Activated naive CD8-positive, alpha-beta T cell treated with anti-CD3 and anti-CD28 coated beads, Interleukin-2, amount 50 U/mL, for 24 hours (primary cell): ENCODE measurements around the gene DHRS13.
"Not testable (repeated sequence)": the region's sequence is repeated elsewhere in the genome, so short reads cannot be mapped to it uniquely, and the experiment has no call there.

Experiments used
- ATAC-seq: fragments of 150-1000 bp; cut with Tn5 transposase; one replicate; pipeline ENCODE4 v1.10.0; 2021
- DNase-seq: peaks from one replicate; pipeline ENCODE4 v3.0.0; 2021
- H3K27ac Mint-ChIP-seq: one replicate; pipeline ENCODE4 v1.8.0; 2021; ENCODE audit warnings: mild to moderate bottlenecking, mixed read lengths
- H3K27me3 Mint-ChIP-seq: one replicate; pipeline ENCODE4 v1.8.0; 2021; ENCODE audit warnings: mixed read lengths
- H3K36me3 Mint-ChIP-seq: one replicate; pipeline ENCODE4 v1.8.0; 2021; ENCODE audit warnings: low read depth, mixed read lengths
- H3K4me1 Mint-ChIP-seq: one replicate; pipeline ENCODE4 v1.8.0; 2021; ENCODE audit warnings: mixed read lengths
- H3K4me3 Mint-ChIP-seq: one replicate; pipeline ENCODE4 v1.8.0; 2021; ENCODE audit warnings: mild to moderate bottlenecking, moderate library complexity, mixed read lengths
- H3K9me3 Mint-ChIP-seq: one replicate; pipeline ENCODE4 v1.8.0; 2021; ENCODE audit warnings: mixed read lengths

The DHRS13 gene

GRCh38 chr17:28901866-28902818, 737 bp downstream of the DHRS13 start:
- peak; percentile 10 for ATAC-seq

GRCh38 chr17:28900986-28901726, 1.7 kb downstream of the DHRS13 start:
- Mint-ChIP-seq H3K4me3 (peak overlapping the region; percentile 90), H3K4me1 (peaks cover 41% of the 10 kb centered on the region), H3K27ac (peak overlapping the region; percentile 88), H3K27me3 (no peaks in the 10 kb centered on the region), H3K36me3 (peaks cover 19% of the 10 kb centered on the region), H3K9me3 (no peaks in the 10 kb centered on the region)
- ATAC-seq = no peak
- no peak for DNase-seq

More at GRCh38 chr17:28901866-28902818, 737 bp downstream of the DHRS13 start:
- Mint-ChIP-seq H3K9me3 (no peaks in the 10 kb centered on the region), H3K4me1 (peaks cover 34% of the 10 kb centered on the region), H3K27ac (peak overlapping the region; percentile 88), H3K36me3 (peaks cover 19% of the 10 kb centered on the region), H3K27me3 (no peaks in the 10 kb centered on the region), H3K4me3 (peak overlapping the region; percentile 90)
- peak; percentile 67 for DNase-seq

- DNase-seq (no peak), ATAC-seq (no peak)
- no peak overlapping the region for H3K27ac Mint-ChIP-seq
- no peak overlapping the region for H3K4me3 Mint-ChIP-seq
- H3K27me3 Mint-ChIP-seq = no peaks in the 10 kb centered on the region
- H3K9me3 Mint-ChIP-seq = no peaks in the 10 kb centered on the region
- H3K36me3 Mint-ChIP-seq = peaks cover 16% of the 10 kb centered on the region
- H3K4me1 Mint-ChIP-seq = peaks cover 54% of the 10 kb centered on the region
Observed at GRCh38 chr17:28899212-28899815, 3.6 kb downstream of the DHRS13 start.

DNA sequence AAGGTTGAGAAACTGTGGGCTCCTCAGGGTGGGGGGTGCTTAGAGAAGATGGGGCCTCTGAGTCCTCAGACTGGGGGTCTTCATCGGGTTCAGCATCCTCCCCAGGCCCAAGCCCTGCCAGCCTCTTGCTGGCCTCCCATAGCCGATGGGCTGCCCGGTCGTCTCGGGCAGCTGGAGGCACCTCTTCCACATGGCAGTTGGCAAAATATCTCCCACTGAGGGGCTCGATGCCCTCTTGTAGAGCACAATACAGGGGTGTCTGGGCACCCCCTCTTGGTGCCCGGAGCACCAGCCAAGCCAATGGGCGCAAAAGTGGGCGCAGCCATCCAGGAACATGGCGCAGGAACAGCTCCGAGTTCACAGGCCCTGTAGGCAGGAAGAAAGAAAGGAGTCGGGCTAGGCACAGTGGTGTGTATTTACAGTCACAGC, 4.3 kb downstream of the DHRS13 start:
- peaks cover 16% of the 10 kb centered on the region for H3K36me3 Mint-ChIP-seq
- H3K4me3 Mint-ChIP-seq = no peak overlapping the region
- ATAC-seq = no peak

DNA sequence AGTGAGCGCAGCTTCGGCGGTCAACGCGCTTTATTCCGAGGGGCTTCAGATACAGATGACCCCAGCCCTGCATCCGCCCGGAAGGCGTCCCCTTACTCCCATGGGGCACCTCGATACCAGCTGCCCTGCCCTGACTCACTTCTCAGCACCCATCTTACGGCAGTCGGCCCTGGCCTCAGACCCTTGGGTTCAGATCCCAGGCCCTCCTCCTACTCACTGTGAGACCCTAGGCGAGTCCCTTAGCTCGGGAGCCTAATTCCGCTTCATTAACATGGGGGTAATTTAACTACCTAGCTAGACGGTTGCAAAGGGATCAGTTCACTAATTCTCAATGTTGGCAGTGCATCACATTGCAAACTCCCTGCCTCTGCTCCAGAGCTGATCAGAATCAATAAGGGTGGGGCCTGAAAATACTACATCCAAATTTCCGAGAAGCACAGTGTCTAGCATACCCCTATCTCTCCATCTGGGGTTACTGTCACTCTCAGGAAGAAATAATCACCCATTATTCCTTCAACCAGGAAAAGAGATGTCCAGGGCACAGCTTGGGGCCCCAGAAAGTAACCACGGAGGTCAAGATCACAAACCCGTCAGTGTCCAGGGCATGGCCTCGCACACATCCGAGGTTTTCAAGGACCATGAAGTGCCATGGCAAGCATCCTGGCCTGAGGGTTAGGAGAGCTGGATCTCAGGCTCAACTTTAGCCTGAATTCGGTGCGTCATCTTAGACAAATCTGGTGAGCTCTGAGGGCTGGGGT, 4.9 kb downstream of the DHRS13 start:
- DNase-seq (peak; percentile 62), ATAC-seq (peak; percentile 25)
- H3K27ac Mint-ChIP-seq = peak overlapping the region; percentile 93
- H3K36me3 Mint-ChIP-seq = peaks cover 20% of the 10 kb centered on the region
- no peaks in the 10 kb centered on the region for H3K27me3 Mint-ChIP-seq
- H3K4me1 Mint-ChIP-seq = peaks cover 68% of the 10 kb centered on the region
- H3K9me3 Mint-ChIP-seq = no peaks in the 10 kb centered on the region
- peak overlapping the region; percentile 89 for H3K4me3 Mint-ChIP-seq

More for the DNA sequence above, 4.3 kb downstream of the DHRS13 start:
- peaks cover 62% of the 10 kb centered on the region for H3K4me1 Mint-ChIP-seq
- no peak for DNase-seq
- no peaks in the 10 kb centered on the region for H3K27me3 Mint-ChIP-seq
- H3K27ac Mint-ChIP-seq = no peak overlapping the region
- no peaks in the 10 kb centered on the region for H3K9me3 Mint-ChIP-seq

GRCh38 chr17:28896884-28897768, 5.8 kb downstream of the DHRS13 start, which contains the start of gene FLOT2:
TSS of gene FLOT2 (minus strand) at chr17:28897733. CDS start at chr17:28897574, 159 bp downstream.
- Mint-ChIP-seq H3K4me3 (peak within 1 kb of the TSS; percentile 89), H3K4me1 (peaks cover 71% of the 10 kb centered on the region), H3K27ac (peak within 1 kb of the TSS; percentile 93), H3K9me3 (no peaks in the 10 kb centered on the region), H3K27me3 (no peaks in the 10 kb centered on the region), H3K36me3 (peaks cover 19% of the 10 kb centered on the region)
- DNase-seq (peak; percentile 73), ATAC-seq (peak; percentile 73)

- DNase-seq (no peak), ATAC-seq (no peak)
- Mint-ChIP-seq H3K27ac (peak overlapping the region; percentile 93), H3K4me3 (peak overlapping the region; percentile 89), H3K9me3 (no peaks in the 10 kb centered on the region), H3K4me1 (peaks cover 71% of the 10 kb centered on the region), H3K27me3 (no peaks in the 10 kb centered on the region), H3K36me3 (peaks cover 23% of the 10 kb centered on the region)
Observed at GRCh38 chr17:28896491-28896883, 6.4 kb downstream of the DHRS13 start.

DNA sequence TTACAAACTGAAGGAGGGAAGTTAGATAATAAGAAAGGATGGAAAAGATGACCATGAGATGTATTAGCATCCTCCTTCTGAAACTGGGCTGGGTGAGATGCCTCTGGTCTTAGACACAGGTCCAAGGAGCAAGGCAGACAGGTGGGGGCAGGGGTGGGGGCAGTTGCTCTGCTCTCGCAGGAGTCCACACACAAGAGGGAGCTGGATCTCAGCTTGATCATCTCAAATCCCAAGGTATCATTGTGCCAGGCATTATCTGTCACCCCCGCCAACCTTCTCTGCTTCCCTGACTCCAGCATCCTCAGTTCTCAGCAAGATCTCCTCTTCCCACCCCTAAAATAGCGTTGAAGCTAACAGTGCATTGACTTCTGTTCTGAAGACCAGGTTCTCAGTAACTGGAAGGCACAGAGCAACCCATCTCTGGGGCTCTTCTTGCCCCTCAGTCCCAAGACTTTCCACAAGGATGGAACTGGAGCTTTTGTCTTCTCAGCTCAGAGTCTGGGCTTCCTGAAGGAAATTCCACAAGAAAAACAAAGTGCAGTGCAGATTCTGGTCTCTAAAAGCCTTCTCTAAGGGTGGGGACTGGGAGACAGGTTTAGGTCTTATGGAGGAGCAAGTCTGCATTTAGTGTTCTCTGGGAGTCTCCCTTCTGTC, 7.0 kb downstream of the DHRS13 start:
- H3K27me3 Mint-ChIP-seq = no peaks in the 10 kb centered on the region
- H3K27ac Mint-ChIP-seq = peak overlapping the region; percentile 93
- H3K4me3 Mint-ChIP-seq = peak overlapping the region; percentile 89
- H3K9me3 Mint-ChIP-seq = no peaks in the 10 kb centered on the region
- peaks cover 75% of the 10 kb centered on the region for H3K4me1 Mint-ChIP-seq
- H3K36me3 Mint-ChIP-seq = peaks cover 23% of the 10 kb centered on the region
- no peak for DNase-seq
- ATAC-seq = no peak

DNA sequence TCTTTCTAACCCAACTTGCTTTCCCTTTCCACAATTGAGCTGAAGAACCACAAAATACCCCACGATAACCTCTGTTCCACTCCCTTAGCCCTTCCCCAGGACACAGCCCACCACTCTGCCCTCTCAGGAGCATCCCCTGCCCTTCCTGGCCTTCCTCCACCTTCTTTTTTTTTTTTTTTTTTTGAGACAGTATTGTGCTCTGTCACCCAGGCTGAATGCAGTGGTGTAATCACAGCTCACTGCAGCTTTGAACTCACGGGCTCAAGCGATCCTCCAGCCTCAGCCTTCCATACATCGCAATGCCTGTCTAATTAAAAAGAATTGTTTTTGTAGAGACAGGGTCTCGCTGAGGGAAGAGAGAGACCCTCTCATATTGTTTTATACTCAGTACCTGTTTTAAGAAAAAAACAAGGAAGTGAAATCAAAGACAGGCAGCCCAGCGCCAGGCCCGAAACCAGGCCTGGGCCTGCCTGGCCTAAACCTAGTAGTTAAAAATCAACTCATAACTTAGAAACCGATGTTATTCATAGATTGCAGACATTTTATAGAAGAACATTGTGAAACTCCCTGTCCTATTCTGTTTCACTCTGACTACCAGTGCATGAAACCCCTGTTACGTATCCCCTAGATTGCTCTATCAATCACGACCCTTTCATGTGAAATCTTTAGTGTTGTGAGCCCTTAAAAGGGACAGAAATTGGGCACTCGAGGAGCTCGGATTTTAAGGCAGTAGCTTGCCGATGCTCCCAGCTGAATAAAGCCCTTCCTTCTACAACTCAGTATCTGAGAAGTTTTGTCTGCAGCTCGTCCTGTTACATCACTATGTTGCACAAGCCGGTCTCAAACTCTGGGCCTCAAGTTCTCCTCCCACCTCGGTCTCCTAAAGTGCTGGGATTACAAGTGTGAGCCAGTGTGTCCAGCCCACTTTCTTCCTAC, 9.4 kb downstream of the DHRS13 start:
- DNase-seq, H3K9me3 Mint-ChIP-seq, H3K36me3 Mint-ChIP-seq, H3K27me3 Mint-ChIP-seq: not testable (repeated sequence)
- peak; percentile 17 for ATAC-seq
- peak overlapping the region; percentile 99 for H3K27ac Mint-ChIP-seq
- H3K4me3 Mint-ChIP-seq = peak overlapping the region; percentile 77
- peaks cover 78% of the 10 kb centered on the region for H3K4me1 Mint-ChIP-seq

DNA sequence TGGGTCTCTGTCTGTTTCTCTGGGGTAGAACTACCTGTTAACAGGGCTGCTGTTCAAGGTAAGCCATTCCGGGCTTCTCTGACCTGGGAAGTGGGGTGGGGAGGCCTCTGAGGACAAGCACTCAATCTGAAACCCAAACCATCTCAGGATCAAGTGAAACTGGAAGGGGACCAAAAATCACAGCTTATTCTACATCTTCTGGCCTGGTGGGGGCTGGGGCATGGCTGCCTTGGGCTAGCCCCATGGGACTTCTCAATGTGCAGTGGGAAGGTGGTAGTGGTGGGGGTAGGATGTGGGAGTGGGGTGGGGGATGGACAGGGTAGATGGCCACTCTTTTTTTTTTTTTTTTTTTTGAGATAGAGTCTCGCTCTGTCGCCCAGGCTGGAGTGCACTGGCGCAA, 10.9 kb downstream of the DHRS13 start:
- Mint-ChIP-seq H3K4me1 (peaks cover 73% of the 10 kb centered on the region), H3K27ac (peak overlapping the region; percentile 45), H3K4me3 (no peak overlapping the region), H3K36me3 (peaks cover 9% of the 10 kb centered on the region), H3K27me3 (no peaks in the 10 kb centered on the region), H3K9me3 (no peaks in the 10 kb centered on the region)
- DNase-seq (no peak), ATAC-seq (no peak)

- Mint-ChIP-seq H3K9me3 (no peaks in the 10 kb centered on the region), H3K4me3 (no peak overlapping the region), H3K27ac (peak overlapping the region; percentile 45), H3K36me3 (peaks cover 9% of the 10 kb centered on the region), H3K4me1 (peaks cover 66% of the 10 kb centered on the region), H3K27me3 (no peaks in the 10 kb centered on the region)
- ATAC-seq (no peak), DNase-seq (no peak)
Observed at GRCh38 chr17:28891201-28891600, 11.7 kb downstream of the DHRS13 start.

DNA sequence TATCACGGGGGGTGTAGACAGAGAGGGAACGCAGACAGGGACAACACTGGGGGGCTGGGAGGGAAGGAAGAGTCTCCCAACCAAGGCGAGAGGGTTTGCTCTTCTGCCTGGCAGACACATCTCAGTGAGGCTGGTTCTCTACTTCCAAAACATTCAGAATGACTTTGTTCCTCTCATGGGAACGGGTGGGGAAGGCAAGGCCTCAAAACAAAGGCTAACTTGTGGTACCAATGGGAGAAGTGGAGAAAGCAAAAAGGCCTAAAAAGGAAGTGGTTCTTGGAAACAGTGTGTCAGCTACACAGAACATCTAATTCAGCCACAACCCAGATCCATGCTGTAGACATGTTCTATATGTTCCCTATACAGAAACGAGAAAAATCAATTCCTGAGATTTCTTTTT, 12.9 kb downstream of the DHRS13 start:
- H3K27ac Mint-ChIP-seq = peak overlapping the region; percentile 19
- peaks cover 55% of the 10 kb centered on the region for H3K4me1 Mint-ChIP-seq
- peaks cover 9% of the 10 kb centered on the region for H3K36me3 Mint-ChIP-seq
- no peak for ATAC-seq
- no peaks in the 10 kb centered on the region for H3K9me3 Mint-ChIP-seq
- H3K27me3 Mint-ChIP-seq = no peaks in the 10 kb centered on the region
- no peak for DNase-seq
- no peak overlapping the region for H3K4me3 Mint-ChIP-seq
